IPS-NIHi11 (cell line): ENCODE results near the gene IKBIP.
"Not testable (repeated sequence)": the region's sequence is repeated elsewhere in the genome, so short reads cannot be mapped to it uniquely, and the experiment has no call there.

Experiments
- DNase-seq: peaks from one replicate; pipeline ENCODE4 v3.0.0; 2012; ENCODE audit warnings: mixed read lengths, low spot score

Gene IKBIP

DNA sequence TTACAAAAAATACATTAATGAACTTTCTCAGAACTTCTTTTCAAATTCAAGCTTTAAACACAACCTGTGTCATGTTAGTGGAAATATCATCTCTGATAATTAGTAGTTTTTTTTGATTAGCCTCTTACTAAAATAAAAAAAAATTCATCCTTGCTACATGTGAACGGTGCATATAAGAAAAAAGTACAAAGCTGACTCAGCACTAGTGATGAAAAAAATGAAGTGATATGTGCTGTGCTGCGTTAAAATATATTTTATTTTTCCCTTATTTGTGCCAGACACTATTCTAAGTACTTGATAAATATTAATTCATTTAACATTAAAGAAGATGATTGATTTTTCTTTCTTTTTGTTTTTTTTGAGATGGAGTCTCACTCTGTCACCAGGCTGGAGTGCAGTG, 7.5 kb downstream of the IKBIP start:
- DNase-seq = no peak

DNA sequence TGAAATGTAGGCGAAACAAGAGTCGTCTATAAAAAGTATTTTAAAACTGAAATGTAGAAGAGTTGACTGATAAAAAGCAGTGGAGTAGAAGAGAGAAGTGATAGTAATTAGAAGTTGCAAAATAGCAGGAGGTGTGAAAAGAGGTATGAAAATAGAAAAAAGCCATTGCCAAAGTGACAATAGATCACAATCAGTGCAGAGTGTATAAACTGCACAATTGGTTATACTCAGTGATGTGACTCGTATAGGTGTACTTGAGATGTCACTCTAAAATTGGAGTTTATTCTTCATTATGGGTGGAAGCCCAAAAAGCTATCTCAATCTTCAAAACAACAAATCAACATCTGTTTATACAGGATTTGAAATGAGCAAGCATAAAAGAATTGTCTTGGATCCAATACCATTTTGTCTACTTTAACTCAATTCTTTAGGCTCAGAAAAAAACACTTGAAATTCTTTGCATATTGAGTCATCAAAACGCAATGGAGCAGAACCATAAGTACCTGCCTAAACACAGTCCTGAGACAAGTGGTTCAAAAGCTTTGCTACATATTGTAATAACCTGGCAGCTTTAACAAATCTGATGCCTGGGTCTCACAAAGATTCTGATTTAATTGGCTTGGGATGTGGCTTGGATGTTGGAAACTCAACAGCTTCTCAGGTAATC, 8.8 kb downstream of the IKBIP start:
- DNase-seq = peak; percentile 23

GRCh38 chr12:98618952-98619351, 25.6 kb downstream of the IKBIP start:
- DNase-seq = no peak

DNA sequence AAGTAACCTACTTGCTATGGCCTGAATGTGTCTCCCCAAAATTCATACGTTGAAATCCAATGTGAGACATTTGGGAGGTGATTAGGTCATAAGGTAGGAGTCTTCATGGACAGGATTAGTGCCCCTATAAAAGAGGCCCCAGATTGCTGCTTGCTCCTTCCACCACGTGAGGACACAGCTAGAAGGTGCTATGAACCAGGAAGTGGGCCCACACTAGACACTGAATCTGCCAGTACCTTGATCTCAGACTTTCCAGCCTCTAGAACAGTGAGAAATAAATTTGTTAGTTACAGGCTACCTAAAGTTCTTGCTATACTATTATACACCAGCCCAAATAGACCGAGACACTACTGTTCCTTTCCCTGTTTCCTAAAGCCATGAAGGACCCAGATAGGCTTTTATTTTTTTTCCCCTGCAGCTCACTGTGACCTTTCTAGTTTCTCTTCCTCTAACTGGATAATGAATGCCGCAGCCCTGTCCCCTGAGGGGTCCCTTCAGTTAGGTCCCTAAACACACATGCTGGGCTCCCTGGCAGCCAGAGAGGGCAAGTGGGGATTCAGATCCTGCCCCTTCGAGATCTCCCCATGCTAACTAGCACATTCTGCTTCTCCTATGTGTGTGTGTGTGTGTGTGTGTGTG, 31.8 kb downstream of the IKBIP start:
- DNase-seq = no peak

- DNase-seq = no peak
Observed at GRCh38 chr12:98610596-98610995, 34.0 kb downstream of the IKBIP start.

DNA sequence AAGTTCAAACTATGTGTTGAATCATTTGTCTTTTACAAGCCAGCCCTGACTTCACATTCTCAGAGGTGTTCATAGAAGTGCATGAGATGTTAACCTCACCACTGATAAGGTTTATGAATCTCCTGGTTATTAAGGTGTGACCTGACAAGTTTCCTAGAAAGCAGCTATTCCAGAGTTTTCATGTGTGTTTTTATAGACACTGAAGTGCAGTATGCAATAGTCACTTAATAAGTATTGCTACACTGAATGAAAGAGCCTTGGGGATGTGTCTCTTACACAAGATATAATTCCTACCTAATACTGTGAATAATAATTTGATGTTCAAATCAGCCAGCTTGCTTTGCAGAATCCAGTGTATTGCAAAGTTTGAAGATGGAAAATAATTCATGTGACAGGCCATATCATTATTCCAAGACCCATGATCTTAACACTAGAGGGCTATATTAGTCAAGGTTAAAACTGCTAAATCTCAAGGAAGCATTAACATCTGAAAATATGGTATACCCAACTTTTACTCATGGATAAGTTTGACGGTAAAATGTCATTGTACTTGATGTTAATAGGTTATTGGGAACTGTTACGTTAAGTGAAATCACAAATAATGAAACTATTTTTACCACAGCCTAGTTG, 38.1 kb downstream of the IKBIP start:
- no peak for DNase-seq

GRCh38 chr12:98601924-98602323, 42.7 kb downstream of the IKBIP start:
- DNase-seq = no peak

DNA sequence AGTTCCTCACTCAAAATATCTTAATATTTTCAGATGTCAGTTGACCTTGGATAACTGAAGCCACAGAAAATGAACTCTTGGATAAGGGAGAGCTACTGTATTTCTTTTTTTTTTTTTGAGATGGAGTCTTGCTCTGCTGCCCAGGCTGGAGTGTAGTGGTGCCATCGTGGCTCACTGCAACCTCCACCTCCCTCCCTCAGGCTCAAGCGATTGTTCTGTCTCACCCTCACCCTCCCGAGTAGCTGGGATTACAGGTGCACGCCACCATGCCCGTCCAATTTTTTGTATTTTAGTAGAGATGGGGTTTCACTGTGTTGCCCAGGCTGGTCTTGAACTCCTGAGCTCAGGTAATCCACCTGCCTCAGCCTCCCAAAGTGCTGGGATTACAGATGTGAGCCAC, 47.3 kb downstream of the IKBIP start:
- DNase-seq = not testable (repeated sequence)

DNA sequence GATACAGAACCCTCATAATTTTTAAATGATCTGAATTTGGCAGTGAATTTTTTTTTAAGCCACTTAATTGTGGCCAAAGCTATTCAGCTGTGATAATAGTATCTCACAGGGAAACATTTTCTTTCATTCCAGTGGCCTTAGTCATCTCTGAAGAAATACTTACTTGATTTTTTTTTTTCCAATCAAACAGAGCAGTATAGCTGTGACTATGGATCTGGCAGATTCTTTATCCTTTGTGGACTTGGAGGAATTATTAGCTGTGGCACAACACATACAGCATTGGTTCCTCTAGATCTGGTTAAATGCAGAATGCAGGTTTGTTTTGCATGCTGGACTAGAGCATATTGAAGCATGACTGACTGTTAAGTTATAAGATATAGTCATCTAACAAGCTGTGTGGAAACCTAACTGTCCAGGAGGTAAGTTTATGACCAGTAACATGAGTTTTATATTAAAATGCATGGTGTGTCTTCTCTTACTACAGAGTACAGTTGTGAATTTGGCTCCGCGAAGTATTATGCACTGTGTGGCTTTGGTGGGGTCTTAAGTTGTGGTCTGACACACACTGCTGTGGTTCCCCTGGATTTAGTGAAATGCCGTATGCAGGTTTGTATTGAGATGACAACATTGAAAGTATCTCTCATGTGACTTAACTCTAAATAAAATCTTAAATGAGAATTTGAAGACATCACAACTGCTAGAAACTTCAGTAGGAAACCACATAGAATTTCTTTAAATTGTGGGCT, 49.2 kb downstream of the IKBIP start:
- DNase-seq = no peak

GRCh38 chr12:98594050-98594835, 50.3 kb downstream of the IKBIP start:
- no peak for DNase-seq

DNA sequence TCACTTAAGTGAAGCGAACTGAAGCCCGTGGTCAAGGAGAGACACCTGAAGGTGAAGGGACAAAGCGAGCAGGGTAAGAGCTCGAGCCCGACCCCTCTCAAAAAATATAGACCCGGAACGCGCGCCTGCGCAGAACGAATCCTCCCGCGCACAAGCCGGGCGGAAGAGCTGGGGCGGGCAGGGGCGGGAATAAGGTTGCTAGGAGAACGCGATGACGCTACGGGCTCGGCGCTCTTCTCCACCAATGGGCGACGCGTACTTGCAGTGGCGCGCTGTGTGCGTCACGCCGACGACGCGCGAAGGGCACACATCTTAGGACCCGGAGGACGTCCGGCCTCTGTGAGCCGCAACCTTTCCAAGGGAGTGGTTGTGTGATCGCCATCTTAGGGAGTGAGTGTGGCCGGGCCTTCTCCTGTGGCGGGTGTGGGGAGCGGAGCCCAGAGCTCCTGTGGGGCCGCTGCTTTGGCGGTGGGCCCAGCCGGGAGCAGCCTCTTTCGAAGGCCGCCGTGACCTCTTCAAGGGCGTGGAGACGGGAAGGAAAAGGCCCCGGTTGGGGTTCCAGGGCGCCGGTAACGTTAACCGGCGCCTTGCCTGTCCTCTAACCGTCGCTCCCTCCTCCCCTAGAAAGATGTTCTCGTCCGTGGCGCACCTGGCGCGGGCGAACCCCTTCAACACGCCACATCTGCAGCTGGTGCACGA, 51.1 kb downstream of the IKBIP start, which contains the start of gene SLC25A3:
Gene SLC25A3 (plus strand): TSS at position 336 of the 699 bp plus-strand sequence. CDS start 293 bp downstream, at position 629.
- peak; percentile 97 for DNase-seq

- no peak for DNase-seq
Observed at GRCh38 chr12:98592825-98593322, 51.7 kb downstream of the IKBIP start.

DNA sequence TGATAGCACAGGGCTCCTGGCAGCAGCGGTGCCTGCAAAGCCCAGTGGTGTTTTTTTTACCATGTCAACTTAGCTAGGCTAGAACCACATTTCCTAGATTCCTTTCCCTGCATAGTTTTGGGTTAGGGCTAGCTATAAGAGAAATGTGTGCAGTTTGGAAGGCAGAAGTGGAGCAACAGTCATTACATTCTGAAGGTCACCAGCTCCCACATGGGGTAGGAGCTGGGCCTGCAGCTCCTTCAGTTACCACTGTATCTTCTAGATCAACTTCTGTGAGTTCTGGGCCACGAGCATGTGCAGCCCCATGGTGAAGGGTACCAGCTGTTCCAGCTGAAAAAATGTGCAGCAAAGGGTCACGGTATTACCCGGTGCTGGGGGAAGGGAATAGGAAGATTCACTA, 53.4 kb downstream of the IKBIP start:
- DNase-seq = no peak

DNA sequence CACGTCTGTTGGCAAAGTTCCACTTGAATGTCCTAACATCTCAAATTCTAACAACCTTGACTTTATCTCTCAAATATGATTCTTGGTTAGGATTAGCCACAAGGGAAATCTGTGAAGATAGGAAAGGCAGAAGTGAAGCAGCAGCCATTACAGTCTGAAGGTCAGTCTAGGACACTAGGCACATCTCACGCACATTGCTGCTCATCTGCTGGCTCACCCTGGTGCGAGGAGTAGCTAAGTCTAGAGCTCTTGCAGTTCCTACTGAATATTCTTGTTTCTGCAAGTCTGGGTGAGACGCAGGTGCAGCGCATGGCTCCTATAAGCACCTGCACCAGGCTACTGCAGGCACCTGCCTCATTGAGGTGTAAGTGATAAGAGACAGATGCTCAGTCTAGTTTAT, 57.5 kb downstream of the IKBIP start:
- DNase-seq = no peak

GRCh38 chr12:98582093-98582492, 62.5 kb downstream of the IKBIP start:
- no peak for DNase-seq

- DNase-seq = no peak
Observed at GRCh38 chr12:98581101-98581500, 63.5 kb downstream of the IKBIP start.

GRCh38 chr12:98580695-98581094, 63.9 kb downstream of the IKBIP start:
- no peak for DNase-seq

- DNase-seq = no peak
Observed at GRCh38 chr12:98579835-98580234, 64.8 kb downstream of the IKBIP start.

DNA sequence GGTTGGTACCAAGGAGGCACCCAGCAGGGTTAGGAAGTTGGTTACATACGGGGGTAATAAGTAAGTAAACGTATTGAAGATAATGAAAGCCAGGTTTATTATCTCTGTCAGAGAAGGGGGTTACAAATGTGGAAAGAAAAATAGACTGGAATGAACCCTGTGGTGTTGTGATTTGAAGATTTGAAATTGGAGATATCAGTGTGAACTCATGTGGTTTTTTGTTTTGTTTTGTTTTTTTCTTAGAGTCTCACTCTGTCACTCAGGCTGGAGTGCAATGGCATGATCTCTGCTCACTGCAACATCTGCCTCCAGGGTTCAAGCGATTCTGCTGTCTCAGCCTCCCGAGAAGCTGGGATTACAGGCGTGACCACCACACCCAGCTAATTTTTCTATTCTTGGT, 65.2 kb downstream of the IKBIP start:
- no peak for DNase-seq

DNA sequence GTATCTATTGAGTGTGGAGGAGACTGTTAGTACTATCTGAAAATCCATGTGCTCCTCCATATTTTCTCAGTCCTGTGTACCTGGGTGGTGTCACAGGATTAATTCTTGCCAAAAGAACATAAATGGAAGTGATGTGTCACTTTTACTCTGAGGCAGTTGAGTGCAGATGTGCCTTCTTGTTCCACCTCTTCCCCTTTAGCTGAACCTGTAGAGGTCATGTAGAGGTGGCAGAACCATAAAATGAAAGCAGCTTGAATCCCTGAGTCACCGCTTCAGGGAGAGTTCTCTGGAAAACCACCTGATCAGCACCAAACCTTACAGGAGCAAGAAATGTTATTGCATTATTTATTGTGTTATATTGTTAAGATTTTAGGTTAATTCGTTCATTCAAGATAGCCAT, 65.8 kb downstream of the IKBIP start:
- no peak for DNase-seq

DNA sequence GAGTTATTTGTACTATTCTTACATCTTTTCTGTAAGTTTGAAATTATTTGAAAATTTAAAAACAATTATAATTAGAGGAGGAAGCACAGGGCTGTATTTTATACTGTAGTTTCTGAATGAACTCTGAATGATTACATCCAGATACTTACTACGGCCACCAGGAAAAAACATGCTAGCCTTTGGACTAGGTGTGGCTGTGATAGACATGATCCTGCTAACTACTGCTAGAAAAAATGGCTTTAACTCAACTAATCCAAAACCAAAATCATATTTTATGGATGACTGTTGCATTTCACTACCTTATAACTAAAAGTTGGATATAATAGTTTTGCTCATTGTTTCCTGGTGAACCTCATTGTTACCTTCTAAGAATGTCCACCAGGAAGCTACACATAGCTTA, 66.2 kb downstream of the IKBIP start:
- DNase-seq = no peak
